Measurements from ENCODE around the gene KRTAP4-7. TPM values are rescaled to one million over a fixed set of nuclear protein-coding genes. Genes with fewer than 3 reads are reported as not detected.
A peak's percentile ranks its signal among the peaks of the same experiment; 100 is the strongest.
"Not testable (repeated sequence)": the region's sequence is repeated elsewhere in the genome, so short reads cannot be mapped to it uniquely, and the experiment has no call there.

Gene KRTAP4-7
- total RNA-seq, 1 experiment from 2014 or later: not detected

DNA sequence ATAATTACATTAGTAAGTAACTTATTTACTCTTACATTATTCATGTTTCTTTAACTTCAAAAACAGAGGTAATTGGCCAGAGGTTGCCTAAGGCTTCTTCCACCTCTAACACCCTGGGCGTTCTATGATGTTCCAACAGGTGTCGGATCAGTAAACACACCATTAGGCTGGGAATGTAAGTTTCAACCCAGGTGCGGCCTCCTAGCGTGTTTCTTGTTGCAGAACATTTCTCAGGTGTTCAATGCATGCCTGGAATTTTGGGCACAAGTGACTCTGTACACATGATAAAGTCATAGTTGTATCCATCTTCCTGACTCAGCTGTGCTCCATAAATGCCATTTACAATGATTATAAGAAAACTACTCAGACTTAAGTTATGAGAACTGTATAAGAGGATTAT is 29.9 kb upstream of the KRTAP4-7 start:
- intact Hi-C loops (cut with micrococcal nuclease; ENCODE audit: unreplicated experiment): no loop called here
- Mint-ChIP-seq H3K27me3 (ENCODE audit: unreplicated experiment) (no peaks in the 10 kb centered on the region), H3K36me3 (ENCODE audit: insufficient read depth, unreplicated experiment) (peaks cover under 1% of the 10 kb centered on the region), H3K9me3 (ENCODE audit: low read depth, unreplicated experiment) (peaks cover 2% of the 10 kb centered on the region), H3K4me3 (ENCODE audit: low read depth, unreplicated experiment) (no peak overlapping the region), H3K27ac (ENCODE audit: unreplicated experiment) (no peak overlapping the region), H3K4me1 (ENCODE audit: low read depth, unreplicated experiment) (peaks cover 25% of the 10 kb centered on the region)
- BruUV-seq (replicated peaks): no TSS peak
- CTCF ChIA-PET: interaction anchor here (1.0 kb wide), 1 partner anchor 67 kb away, joined by 3 read pairs; no protein-coding TSS in a partner anchor
- no peak for DNase-seq
- TF ChIP-seq CTCF (IDR thresholded peaks at IDR 0.05; ENCODE audit: unreplicated experiment): no peak

GRCh38 chr17:41054556-41054955 is 29.4 kb upstream of the KRTAP4-7 start:
- not testable (repeated sequence) for BruUV-seq (replicated peaks); H3K4me3 Mint-ChIP-seq (ENCODE audit: low read depth, unreplicated experiment); H3K27ac Mint-ChIP-seq (ENCODE audit: unreplicated experiment)

GRCh38 chr17:41055130-41055529 is 28.8 kb upstream of the KRTAP4-7 start, which contains the start of gene KRTAP2-2:
Gene KRTAP2-2 (minus strand): TSS chr17:41055230. CDS start chr17:41055211, 19 bp downstream.
- peaks cover 25% of the 10 kb centered on the region for H3K4me1 Mint-ChIP-seq (ENCODE audit: low read depth, unreplicated experiment)
- intact Hi-C loops (cut with micrococcal nuclease; ENCODE audit: unreplicated experiment); CTCF ChIA-PET; H3K9me3 Mint-ChIP-seq (ENCODE audit: low read depth, unreplicated experiment); H3K27me3 Mint-ChIP-seq (ENCODE audit: unreplicated experiment); H3K4me3 Mint-ChIP-seq (ENCODE audit: low read depth, unreplicated experiment); H3K36me3 Mint-ChIP-seq (ENCODE audit: insufficient read depth, unreplicated experiment); DNase-seq; H3K27ac Mint-ChIP-seq (ENCODE audit: unreplicated experiment); BruUV-seq (replicated peaks): not testable (repeated sequence)

More at GRCh38 chr17:41054556-41054955, 29.4 kb upstream of the KRTAP4-7 start:
- H3K9me3 Mint-ChIP-seq (ENCODE audit: low read depth, unreplicated experiment); DNase-seq; H3K27me3 Mint-ChIP-seq (ENCODE audit: unreplicated experiment); CTCF ChIA-PET; intact Hi-C loops (cut with micrococcal nuclease; ENCODE audit: unreplicated experiment); H3K36me3 Mint-ChIP-seq (ENCODE audit: insufficient read depth, unreplicated experiment): not testable (repeated sequence)
- peaks cover 25% of the 10 kb centered on the region for H3K4me1 Mint-ChIP-seq (ENCODE audit: low read depth, unreplicated experiment)

DNA sequence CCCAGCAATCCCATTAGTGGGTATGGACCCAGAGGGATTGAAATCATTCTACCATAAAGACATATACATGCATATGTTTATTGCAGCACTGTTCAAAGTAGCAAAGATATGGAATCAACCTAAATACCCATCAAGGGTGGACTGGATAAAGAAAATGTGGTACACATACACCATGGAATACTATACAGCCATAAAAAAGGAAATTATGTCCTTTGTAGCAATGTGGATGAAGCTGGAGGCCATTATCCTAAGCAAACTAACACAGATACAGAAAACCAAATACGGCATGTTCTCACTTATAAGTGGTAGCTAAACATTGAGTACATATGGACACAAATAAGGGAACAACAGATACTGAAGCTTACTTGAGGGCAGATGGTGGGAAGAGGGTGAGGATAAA is 26.4 kb upstream of the KRTAP4-7 start:
- CTCF ChIA-PET: interaction anchor here (1.1 kb wide), 1 partner anchor 101 kb away, joined by 3 read pairs; no protein-coding TSS in a partner anchor
- no peak for DNase-seq
- no TSS peak for BruUV-seq (replicated peaks)
- Mint-ChIP-seq H3K4me1 (ENCODE audit: low read depth, unreplicated experiment) (peaks cover 41% of the 10 kb centered on the region), H3K27me3 (ENCODE audit: unreplicated experiment) (no peaks in the 10 kb centered on the region), H3K4me3 (ENCODE audit: low read depth, unreplicated experiment) (no peak overlapping the region), H3K9me3 (ENCODE audit: low read depth, unreplicated experiment) (peaks cover 2% of the 10 kb centered on the region), H3K36me3 (ENCODE audit: insufficient read depth, unreplicated experiment) (peaks cover 20% of the 10 kb centered on the region), H3K27ac (ENCODE audit: unreplicated experiment) (peak overlapping the region; percentile 22)
- intact Hi-C loops (cut with micrococcal nuclease; ENCODE audit: unreplicated experiment): no loop called here
- no peak for TF ChIP-seq CTCF (IDR thresholded peaks at IDR 0.05; ENCODE audit: unreplicated experiment)

GRCh38 chr17:41058741-41059140 is 25.2 kb upstream of the KRTAP4-7 start:
- Mint-ChIP-seq H3K27ac (ENCODE audit: unreplicated experiment) (peak overlapping the region; percentile 85), H3K4me1 (ENCODE audit: low read depth, unreplicated experiment) (peaks cover 46% of the 10 kb centered on the region), H3K4me3 (ENCODE audit: low read depth, unreplicated experiment) (peak overlapping the region; percentile 33), H3K27me3 (ENCODE audit: unreplicated experiment) (no peaks in the 10 kb centered on the region), H3K9me3 (ENCODE audit: low read depth, unreplicated experiment) (no peaks in the 10 kb centered on the region), H3K36me3 (ENCODE audit: insufficient read depth, unreplicated experiment) (peaks cover 20% of the 10 kb centered on the region)
- TF ChIP-seq CTCF (IDR thresholded peaks at IDR 0.05; ENCODE audit: unreplicated experiment): no peak
- DNase-seq: no peak
- CTCF ChIA-PET: interaction anchor here (0.6 to 4.5 kb wide), 18 partner anchors 13 to 490 kb away, joined by 3 to 28 read pairs (median 4); partner anchors contain the start of genes KRT23 and KRTAP1-1
- no TSS peak for BruUV-seq (replicated peaks)
- intact Hi-C loops (cut with micrococcal nuclease; ENCODE audit: unreplicated experiment): no loop called here

DNA sequence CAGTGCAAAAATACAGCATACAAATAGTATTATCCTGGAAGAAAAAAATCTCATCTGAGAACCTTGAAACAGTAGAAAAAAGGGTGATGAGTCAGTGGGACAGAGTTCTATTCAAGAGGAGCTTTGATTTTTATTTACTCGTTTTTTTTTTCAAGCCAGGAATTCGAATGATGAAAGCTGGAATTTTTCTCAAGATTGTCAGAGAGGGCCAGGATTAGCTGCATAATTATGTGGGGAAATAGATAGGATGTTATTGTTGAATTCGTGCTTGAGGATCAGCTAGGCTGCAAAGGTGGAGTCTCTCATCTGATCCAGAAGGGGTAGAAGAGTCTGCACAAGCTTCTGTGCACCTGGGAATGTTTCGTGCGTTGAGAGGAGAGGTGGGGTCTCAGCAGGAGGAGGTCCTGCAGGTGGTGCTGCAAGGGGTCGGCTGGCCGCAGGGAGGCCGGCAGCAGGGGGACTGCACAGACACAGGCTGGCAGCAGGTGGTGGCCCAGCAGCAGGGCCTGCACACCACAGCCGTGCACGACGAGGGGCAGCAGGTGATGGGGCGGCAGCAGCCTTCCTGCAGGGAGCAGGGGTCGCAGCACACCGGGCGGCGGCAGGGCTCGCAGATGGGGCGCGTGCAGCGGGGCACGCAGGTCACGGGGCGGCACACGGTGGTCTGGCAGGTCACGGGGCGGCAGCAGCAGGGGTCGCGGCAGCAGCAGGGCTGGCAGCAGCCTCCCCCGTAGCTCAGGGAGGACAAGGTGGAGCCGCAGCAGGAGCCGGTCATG is 24.5 kb upstream of the KRTAP4-7 start:
- CTCF ChIA-PET: interaction anchor here (0.6 to 4.5 kb wide), 26 partner anchors 11 to 489 kb away, joined by 3 to 28 read pairs (median 4); partner anchors contain the start of gene KRT23
- peak overlapping the region; percentile 33 for H3K4me3 Mint-ChIP-seq (ENCODE audit: low read depth, unreplicated experiment)
- peak overlapping the region; percentile 88 for H3K27ac Mint-ChIP-seq (ENCODE audit: unreplicated experiment)
- H3K27me3 Mint-ChIP-seq (ENCODE audit: unreplicated experiment); DNase-seq; H3K9me3 Mint-ChIP-seq (ENCODE audit: low read depth, unreplicated experiment): not testable (repeated sequence)
- peaks cover 20% of the 10 kb centered on the region for H3K36me3 Mint-ChIP-seq (ENCODE audit: insufficient read depth, unreplicated experiment)
- intact Hi-C loops (cut with micrococcal nuclease; ENCODE audit: unreplicated experiment): loop anchor here (1.0 to 5.0 kb wide), 6 partner anchors 17 to 263 kb away; no protein-coding TSS in a partner anchor
- TSS peak; percentile 98 for BruUV-seq (replicated peaks)
- H3K4me1 Mint-ChIP-seq (ENCODE audit: low read depth, unreplicated experiment): peaks cover 53% of the 10 kb centered on the region
